Measurements from ENCODE around the gene KCNJ14.

The KCNJ14 gene

GRCh38 chr19:48444129-48444935 is 11.0 kb upstream of the KCNJ14 start:
- Histone ChIP-seq H2AFZ (peak overlapping the region; percentile 97), H3K4me1 (peaks cover 13% of the 10 kb centered on the region), H3K27me3 (ENCODE audit: control insufficient read depth, insufficient read depth, low read length) (no peaks in the 10 kb centered on the region), H3K27ac (peak overlapping the region; percentile 83), H3K4me3 (ENCODE audit: low read depth, low read length) (peak overlapping the region; percentile 70), H3K9me3 (ENCODE audit: control insufficient read depth, low read length) (no peaks in the 10 kb centered on the region), H3K36me3 (ENCODE audit: control insufficient read depth, insufficient read depth, low read length) (no peaks in the 10 kb centered on the region), H3K4me2 (ENCODE audit: low read length) (peak overlapping the region; percentile 92), H3K79me2 (peaks cover 4% of the 10 kb centered on the region), H3K9ac (peak overlapping the region; percentile 19)
- TF ChIP-seq CTCF (IDR thresholded peaks at IDR 0.05), result no peak

- no peaks in the 10 kb centered on the region for H3K27me3 ChIP-seq (ENCODE audit: control insufficient read depth, insufficient read depth, low read length)
- peak overlapping the region; percentile 70 for H3K4me3 ChIP-seq (ENCODE audit: low read depth, low read length)
- no peak for TF ChIP-seq CTCF (IDR thresholded peaks at IDR 0.05)
- no peaks in the 10 kb centered on the region for H3K9me3 ChIP-seq (ENCODE audit: control insufficient read depth, low read length)
- peaks cover 13% of the 10 kb centered on the region for H3K4me1 ChIP-seq
- peak overlapping the region; percentile 97 for H2AFZ ChIP-seq
- peaks cover 4% of the 10 kb centered on the region for H3K79me2 ChIP-seq
- H3K36me3 ChIP-seq (ENCODE audit: control insufficient read depth, insufficient read depth, low read length), result no peaks in the 10 kb centered on the region
- H3K4me2 ChIP-seq (ENCODE audit: low read length), result peak overlapping the region; percentile 92
- peak overlapping the region; percentile 83 for H3K27ac ChIP-seq
- H3K9ac ChIP-seq, result no peak overlapping the region
These were observed 10.5 kb upstream of the KCNJ14 start for GRCh38 chr19:48444936-48445200.

- TF ChIP-seq CTCF (IDR thresholded peaks at IDR 0.05), result peak; percentile 55
- H3K4me1 ChIP-seq, result peaks cover 13% of the 10 kb centered on the region
- peak overlapping the region; percentile 97 for H2AFZ ChIP-seq
- peaks cover 4% of the 10 kb centered on the region for H3K79me2 ChIP-seq
- peak overlapping the region; percentile 70 for H3K4me3 ChIP-seq (ENCODE audit: low read depth, low read length)
- no peak overlapping the region for H3K9ac ChIP-seq
- no peaks in the 10 kb centered on the region for H3K27me3 ChIP-seq (ENCODE audit: control insufficient read depth, insufficient read depth, low read length)
- H3K4me2 ChIP-seq (ENCODE audit: low read length), result peak overlapping the region; percentile 92
- H3K27ac ChIP-seq, result peak overlapping the region; percentile 83
- H3K9me3 ChIP-seq (ENCODE audit: control insufficient read depth, low read length), result no peaks in the 10 kb centered on the region
- H3K36me3 ChIP-seq (ENCODE audit: control insufficient read depth, insufficient read depth, low read length), result no peaks in the 10 kb centered on the region
These were observed 10.1 kb upstream of the KCNJ14 start for GRCh38 chr19:48445256-48445605.

- H3K36me3 ChIP-seq (ENCODE audit: control insufficient read depth, insufficient read depth, low read length), result no peaks in the 10 kb centered on the region
- H2AFZ ChIP-seq, result peak within 1 kb of the TSS; percentile 97
- peak within 1 kb of the TSS; percentile 30 for H3K9ac ChIP-seq
- no peaks in the 10 kb centered on the region for H3K27me3 ChIP-seq (ENCODE audit: control insufficient read depth, insufficient read depth, low read length)
- H3K4me2 ChIP-seq (ENCODE audit: low read length), result peak within 1 kb of the TSS; percentile 92
- no peaks in the 10 kb centered on the region for H3K9me3 ChIP-seq (ENCODE audit: control insufficient read depth, low read length)
- TF ChIP-seq CTCF (IDR thresholded peaks at IDR 0.05), result no peak
- peaks cover 13% of the 10 kb centered on the region for H3K4me1 ChIP-seq
- peak within 1 kb of the TSS; percentile 70 for H3K4me3 ChIP-seq (ENCODE audit: low read depth, low read length)
- H3K27ac ChIP-seq, result peak within 1 kb of the TSS; percentile 83
- H3K79me2 ChIP-seq, result peaks cover 4% of the 10 kb centered on the region
These were observed 9.5 kb upstream of the KCNJ14 start, which contains the start of gene GRWD1 for GRCh38 chr19:48445606-48446481. GRWD1 (plus strand) TSS chr19:48445983; CDS start chr19:48446006, 23 bp downstream.
